ENCODE data around the gene BARHL1.

Gene BARHL1

GRCh38 chr9:132589148-132590036 lies 7.0 kb downstream of the BARHL1 start:
- no peaks in the 10 kb centered on the region for H3K9me3 Mint-ChIP-seq
- no peak overlapping the region for H3K4me3 Mint-ChIP-seq
- peaks cover 92% of the 10 kb centered on the region for H3K27me3 Mint-ChIP-seq (ENCODE audit: low read depth, poor library complexity)
- no peak overlapping the region for H3K27ac Mint-ChIP-seq
- peaks cover 18% of the 10 kb centered on the region for H3K4me1 Mint-ChIP-seq
- TF ChIP-seq CTCF (IDR thresholded peaks at IDR 0.05) = no peak
- H3K36me3 Mint-ChIP-seq (ENCODE audit: low read depth) = peaks cover 12% of the 10 kb centered on the region
- DNase-seq = peak; percentile 42

DNA sequence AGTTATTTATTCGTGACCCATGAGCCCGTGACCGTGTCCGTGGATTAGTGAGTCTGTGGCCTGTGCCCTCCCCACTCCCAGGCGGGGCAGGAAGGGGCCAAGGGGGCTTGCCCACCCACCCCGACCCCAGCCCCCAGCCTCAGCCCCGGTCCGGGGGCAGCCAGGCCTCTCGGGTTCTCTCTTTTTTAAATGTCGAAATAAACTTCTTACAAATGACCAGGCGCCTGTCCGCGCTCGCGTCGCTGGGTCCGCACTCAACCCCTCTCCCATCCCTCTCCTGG lies 7.6 kb downstream of the BARHL1 start:
- DNase-seq = no peak
- Mint-ChIP-seq H3K27me3 (ENCODE audit: low read depth, poor library complexity) (peaks cover 86% of the 10 kb centered on the region), H3K36me3 (ENCODE audit: low read depth) (peaks cover 18% of the 10 kb centered on the region), H3K9me3 (no peaks in the 10 kb centered on the region), H3K4me1 (peaks cover 18% of the 10 kb centered on the region), H3K4me3 (no peak overlapping the region), H3K27ac (no peak overlapping the region)
- no peak for TF ChIP-seq CTCF (IDR thresholded peaks at IDR 0.05)

- Mint-ChIP-seq H3K4me1 (peaks cover 18% of the 10 kb centered on the region), H3K27ac (no peak overlapping the region), H3K4me3 (no peak overlapping the region), H3K27me3 (ENCODE audit: low read depth, poor library complexity) (peaks cover 80% of the 10 kb centered on the region), H3K36me3 (ENCODE audit: low read depth) (peaks cover 19% of the 10 kb centered on the region), H3K9me3 (no peaks in the 10 kb centered on the region)
- TF ChIP-seq CTCF (IDR thresholded peaks at IDR 0.05) = no peak
- peak; percentile 41 for DNase-seq
Observed at GRCh38 chr9:132590318-132591182, 8.1 kb downstream of the BARHL1 start.

DNA sequence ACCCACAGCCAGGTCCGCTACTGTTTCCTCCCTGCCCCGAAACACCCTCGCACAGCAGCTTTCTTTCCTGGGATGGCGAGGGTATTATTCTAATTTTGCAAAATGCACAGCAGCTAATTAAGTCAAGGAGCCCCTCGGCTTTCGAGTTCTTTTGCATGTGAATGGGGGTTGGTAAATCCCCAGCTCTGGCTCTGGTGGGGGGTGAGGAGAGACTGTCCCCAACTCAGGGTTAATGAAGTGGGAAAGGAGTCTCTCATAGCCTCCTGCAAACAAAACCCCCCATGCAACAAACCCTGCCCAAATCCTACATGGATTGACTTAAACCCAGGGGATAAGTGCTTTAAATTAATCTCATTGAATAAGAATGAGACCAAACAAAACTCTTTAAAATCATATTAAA lies 8.8 kb downstream of the BARHL1 start:
- peaks cover 18% of the 10 kb centered on the region for H3K4me1 Mint-ChIP-seq
- H3K4me3 Mint-ChIP-seq = no peak overlapping the region
- H3K27me3 Mint-ChIP-seq (ENCODE audit: low read depth, poor library complexity) = peaks cover 73% of the 10 kb centered on the region
- DNase-seq = no peak
- TF ChIP-seq CTCF (IDR thresholded peaks at IDR 0.05) = no peak
- H3K9me3 Mint-ChIP-seq = no peaks in the 10 kb centered on the region
- no peak overlapping the region for H3K27ac Mint-ChIP-seq
- peaks cover 26% of the 10 kb centered on the region for H3K36me3 Mint-ChIP-seq (ENCODE audit: low read depth)

- Mint-ChIP-seq H3K27ac (no peak overlapping the region), H3K27me3 (ENCODE audit: low read depth, poor library complexity) (peaks cover 67% of the 10 kb centered on the region), H3K36me3 (ENCODE audit: low read depth) (peaks cover 30% of the 10 kb centered on the region), H3K9me3 (no peaks in the 10 kb centered on the region), H3K4me3 (no peak overlapping the region), H3K4me1 (peaks cover 18% of the 10 kb centered on the region)
- TF ChIP-seq CTCF (IDR thresholded peaks at IDR 0.05) = no peak
- no peak for DNase-seq
Observed at GRCh38 chr9:132591751-132592314, 9.4 kb downstream of the BARHL1 start.

Measured in nephron progenitor cell (in vitro differentiated cells).